HEK293 (cell line): ENCODE results near the gene FRMD4A.

Experiments
- CTCF ChIA-PET: fragments of 350-600 bp; formaldehyde crosslinking; extraction: SDS; loops from one replicate; lab custom pipeline; 2021; ENCODE audit warnings: antibody characterized with exemption; lab: Yijun Ruan, JAX
- POLR2A ChIA-PET: fragments of 300-600 bp; formaldehyde crosslinking; extraction: SDS; loops from one replicate; lab custom pipeline; 2020; ENCODE audit warnings: antibody characterized with exemption, inconsistent platforms; lab: Yijun Ruan, JAX
- H3K27ac ChIP-seq: fragments of 200-500 bp; sonication (Bioruptor generic); 2 replicates; pipeline ENCODE4 v1.5.1; 2014; ENCODE audit warnings: low read depth, low read length, control low read depth, inconsistent platforms; ENCODE audit errors: extremely low read depth
- H3K36me3 ChIP-seq, 2 experiments: fragments of 200-500 bp in 1 of 2; sonication (Bioruptor generic) in 1 of 2; 1 replicate in 1 of 2; 2 replicates in 1 of 2; pipeline ENCODE4 v1.5.1; 2014 to 2017; ENCODE audit warnings: inconsistent platforms in 2 of 2, low read length in 2 of 2; ENCODE audit not compliant: control insufficient read depth in 2 of 2, insufficient read depth in 1 of 2
- H3K4me1 ChIP-seq: fragments of 200-500 bp; sonication (Bioruptor generic); 2 replicates; pipeline ENCODE4 v1.5.1; 2014; ENCODE audit warnings: mild to moderate bottlenecking, low read length, inconsistent platforms; ENCODE audit not compliant: control insufficient read depth, insufficient read depth
- H3K4me3 ChIP-seq: 2 replicates; pipeline ENCODE4 v1.5.1; 2011; ENCODE audit warnings: low read depth, mild to moderate bottlenecking, control low read depth, low read length, moderate library complexity
- H3K9me3 ChIP-seq: fragments of 200-500 bp; sonication (Bioruptor generic); 2 replicates; pipeline ENCODE4 v1.5.1; 2014; ENCODE audit warnings: low read depth, low read length, inconsistent platforms; ENCODE audit not compliant: control insufficient read depth, insufficient read depth
- BCL6B ChIP-seq: fragments of 450-650 bp; formaldehyde crosslinking; IDR thresholded peaks from 2 replicates; pipeline ENCODE4 v1.5.1; 2017; ENCODE audit warnings: missing biosample characterization, missing genetic modification characterization
- FEZF1 ChIP-seq: fragments of 450-650 bp; formaldehyde crosslinking; IDR thresholded peaks from 2 replicates; pipeline ENCODE4 v1.5.1; 2016; ENCODE audit warnings: missing biosample characterization, missing genetic modification characterization
- GLI2 ChIP-seq: fragments of 450-650 bp; formaldehyde crosslinking; IDR thresholded peaks from 2 replicates; pipeline ENCODE4; 2017; ENCODE audit warnings: missing biosample characterization, missing genetic modification characterization, low read depth, borderline replicate concordance
- GLI4 ChIP-seq: fragments of 450-650 bp; formaldehyde crosslinking; IDR thresholded peaks from 2 replicates; pipeline ENCODE4 v1.5.1; 2016; ENCODE audit warnings: missing biosample characterization, missing genetic modification characterization
- HOXC10 ChIP-seq: sonication (generic); formaldehyde crosslinking; IDR thresholded peaks from 2 replicates; pipeline ENCODE4 v1.8.1; 2023; ENCODE audit warnings: mild to moderate bottlenecking, missing genetic modification reagents
- HOXD13 ChIP-seq: sonication (generic); formaldehyde crosslinking; IDR thresholded peaks from 2 replicates; pipeline ENCODE4 v1.8.0; 2022; ENCODE audit warnings: missing genetic modification reagents, borderline replicate concordance
- INSM2 ChIP-seq: fragments of 450-650 bp; formaldehyde crosslinking; IDR thresholded peaks from 2 replicates; pipeline ENCODE4 v1.5.1; 2016; ENCODE audit warnings: missing biosample characterization, missing genetic modification characterization
- RBAK ChIP-seq: fragments of 450-650 bp; formaldehyde crosslinking; IDR thresholded peaks from 2 replicates; pipeline ENCODE4 v1.5.1; 2016; ENCODE audit warnings: missing biosample characterization, missing genetic modification characterization
- ZBTB44 ChIP-seq: fragments of 450-650 bp; IDR thresholded peaks from 2 replicates; pipeline ENCODE4 v1.5.1; 2018; ENCODE audit warnings: missing biosample characterization, mild to moderate bottlenecking, missing genetic modification characterization
- ZNF155 ChIP-seq: fragments of 450-650 bp; formaldehyde crosslinking; IDR thresholded peaks from 2 replicates; pipeline ENCODE4 v1.5.1; 2016; ENCODE audit warnings: missing biosample characterization, missing genetic modification characterization
- ZNF221 ChIP-seq: fragments of 450-650 bp; formaldehyde crosslinking; IDR thresholded peaks from 2 replicates; pipeline ENCODE4 v1.5.1; 2017; ENCODE audit warnings: missing biosample characterization, missing genetic modification characterization, borderline replicate concordance
- ZNF239 ChIP-seq: fragments of 450-650 bp; formaldehyde crosslinking; IDR thresholded peaks from 2 replicates; pipeline ENCODE4 v1.5.1; 2016; ENCODE audit warnings: missing biosample characterization, missing genetic modification characterization
- ZNF248 ChIP-seq: fragments of 450-650 bp; formaldehyde crosslinking; IDR thresholded peaks from 2 replicates; pipeline ENCODE4 v1.5.1; 2017; ENCODE audit warnings: missing biosample characterization, missing genetic modification characterization
- ZNF280C ChIP-seq: fragments of 450-650 bp; formaldehyde crosslinking; IDR thresholded peaks from 2 replicates; pipeline ENCODE4 v1.5.1; 2016; ENCODE audit warnings: missing biosample characterization, missing genetic modification characterization
- ZNF280D ChIP-seq: fragments of 450-650 bp; formaldehyde crosslinking; IDR thresholded peaks from 2 replicates; pipeline ENCODE4 v1.5.1; 2016; ENCODE audit warnings: missing biosample characterization, missing genetic modification characterization
- ZNF571 ChIP-seq: fragments of 450-650 bp; formaldehyde crosslinking; IDR thresholded peaks from 2 replicates; pipeline ENCODE4 v1.5.0; 2017; ENCODE audit warnings: missing biosample characterization, missing genetic modification characterization
- ZNF654 ChIP-seq: fragments of 450-650 bp; formaldehyde crosslinking; IDR thresholded peaks from 2 replicates; pipeline ENCODE4 v1.5.1; 2016; ENCODE audit warnings: low read depth, missing biosample characterization, missing genetic modification characterization
- ZNF707 ChIP-seq: fragments of 450-650 bp; formaldehyde crosslinking; IDR thresholded peaks from 2 replicates; pipeline ENCODE4 v1.5.1; 2016; ENCODE audit warnings: missing biosample characterization, missing genetic modification characterization
- ZNF785 ChIP-seq: fragments of 450-650 bp; formaldehyde crosslinking; IDR thresholded peaks from 2 replicates; pipeline ENCODE4 v1.5.1; 2016; ENCODE audit warnings: missing biosample characterization, missing genetic modification characterization

The FRMD4A gene

GRCh38 chr10:14282276-14282675, 48.4 kb downstream of the FRMD4A start:
- CTCF ChIA-PET, result interaction anchor here (0.8 kb wide), 1 partner anchor 20 kb away, joined by 6 read pairs; no protein-coding TSS in a partner anchor

GRCh38 chr10:14278533-14278932, 52.2 kb downstream of the FRMD4A start:
- no peaks in the 10 kb centered on the region for H3K36me3 ChIP-seq
- POLR2A ChIA-PET, result no interaction called here
- no peak overlapping the region for H3K4me3 ChIP-seq
- H3K27ac ChIP-seq, result no peak overlapping the region
- H3K9me3 ChIP-seq, result no peaks in the 10 kb centered on the region
- no peaks in the 10 kb centered on the region for H3K4me1 ChIP-seq
- CTCF ChIA-PET, result no interaction called here
- TF ChIP-seq ZNF654 (tag by site-specific recombination), result no peak
- no peak for TF ChIP-seq ZNF248 (tag by site-specific recombination)
- no peak for TF ChIP-seq ZNF785 (tag by site-specific recombination)
- no peak for TF ChIP-seq ZNF707
- TF ChIP-seq INSM2 (tag by site-specific recombination), result no peak

More at GRCh38 chr10:14282276-14282675, 48.4 kb downstream of the FRMD4A start:
- POLR2A ChIA-PET, result no interaction called here
- Histone ChIP-seq H3K9me3 (no peaks in the 10 kb centered on the region), H3K4me1 (no peaks in the 10 kb centered on the region), H3K27ac (no peak overlapping the region), H3K36me3 (no peaks in the 10 kb centered on the region), H3K4me3 (no peak overlapping the region)
- TF ChIP-seq FEZF1 (no peak), RBAK (tag by site-specific recombination) (no peak), ZNF155 (no peak), ZNF239 (tag by site-specific recombination) (no peak), ZNF571 (tag by site-specific recombination) (no peak), ZNF221 (tag by site-specific recombination) (no peak), GLI4 (tag by site-specific recombination) (no peak), ZBTB44 (tag by site-specific recombination) (no peak), BCL6B (tag by site-specific recombination) (no peak), ZNF280C (tag by site-specific recombination) (no peak), HOXD13 (CRISPR knock-in tag) (no peak)

- Histone ChIP-seq H3K9me3 (no peaks in the 10 kb centered on the region), H3K27ac (no peak overlapping the region), H3K4me1 (no peaks in the 10 kb centered on the region), H3K4me3 (no peak overlapping the region), H3K36me3 (no peaks in the 10 kb centered on the region)
- CTCF ChIA-PET, result no interaction called here
- TF ChIP-seq GLI2 (tag by site-specific recombination) (no peak), ZNF280D (tag by site-specific recombination) (no peak), ZNF239 (tag by site-specific recombination) (no peak), HOXC10 (CRISPR knock-in tag) (no peak)
- POLR2A ChIA-PET, result no interaction called here
These were observed 54.5 kb downstream of the FRMD4A start for GRCh38 chr10:14276210-14276609.
